Liver (tissue), 9 donors: ENCODE measurements around the gene RNF212. TPM values are rescaled to one million over a fixed set of nuclear protein-coding genes. Genes with fewer than 3 reads are reported as not detected.
A peak's percentile ranks its signal among the peaks of the same experiment; 100 is the strongest.

Source experiments
- DNase-seq: peaks from one replicate; pipeline ENCODE4 v3.0.0-alpha.2; 2017; ENCODE audit warnings: low spot score
- H3K27ac ChIP-seq, 2 donors: one replicate each; pipeline ENCODE4 v1.7.0; 2013; ENCODE audit warnings: inconsistent platforms in 2 of 2, low read length in 2 of 2, control low read depth in 1 of 2, low read depth in 1 of 2, mild to moderate bottlenecking in 1 of 2
- H3K27me3 ChIP-seq, 4 donors: one replicate each; pipeline versions ENCODE4 v1.6.1 to v1.7.0; 2013; ENCODE audit warnings: low read length in 3 of 4, inconsistent platforms in 1 of 4, mild to moderate bottlenecking in 1 of 4, moderate library complexity in 1 of 4; ENCODE audit not compliant: control insufficient read depth in 4 of 4, insufficient read depth in 4 of 4
- H3K36me3 ChIP-seq, 4 donors: one replicate each; pipeline versions ENCODE4 v1.6.1 to v1.7.0; 2013; ENCODE audit warnings: low read length in 3 of 4, mild to moderate bottlenecking in 3 of 4, low read depth in 1 of 4, moderate library complexity in 1 of 4; ENCODE audit not compliant: control insufficient read depth in 4 of 4, insufficient read depth in 3 of 4
- H3K4me1 ChIP-seq, 4 donors: one replicate each; pipeline versions ENCODE4 v1.6.1 to v1.7.0; 2013; ENCODE audit warnings: low read length in 3 of 4, mild to moderate bottlenecking in 3 of 4, moderate library complexity in 1 of 4; ENCODE audit not compliant: control insufficient read depth in 4 of 4, insufficient read depth in 4 of 4
- H3K4me3 ChIP-seq, 3 donors: one replicate each; pipeline versions ENCODE4 v1.6.1 to v1.7.0; 2013; ENCODE audit warnings: low read length in 3 of 3, control low read depth in 1 of 3, low read depth in 1 of 3, mild to moderate bottlenecking in 1 of 3
- H3K9ac ChIP-seq, 2 donors: one replicate each; pipeline ENCODE4 v1.7.0; 2013; ENCODE audit warnings: low read length in 2 of 2, mild to moderate bottlenecking in 2 of 2, moderate library complexity in 2 of 2, control low read depth in 1 of 2, low read depth in 1 of 2
- H3K9me3 ChIP-seq, 4 donors: one replicate each; pipeline versions ENCODE4 v1.6.1 to v1.7.0; 2013; ENCODE audit warnings: low read length in 3 of 4; ENCODE audit not compliant: control insufficient read depth in 4 of 4
- EGR1 ChIP-seq, 2 donors: IDR thresholded peaks; 2 replicates each; pipeline ENCODE4 v1.6.1; 2016 to 2018; ENCODE audit warnings: antibody characterized with exemption in 2 of 2, low read depth in 2 of 2
- FOXA1 ChIP-seq: IDR thresholded peaks from 2 replicates; pipeline ENCODE4 v1.6.1; 2016; ENCODE audit warnings: antibody characterized with exemption
- FOXA2 ChIP-seq: IDR thresholded peaks from 2 replicates; pipeline ENCODE4 v1.6.1; 2016; ENCODE audit warnings: antibody characterized with exemption
- GABPA ChIP-seq, 2 donors: IDR thresholded peaks in 1 of 2; conservative IDR thresholded peaks in 1 of 2; 2 replicates each; pipeline ENCODE4 v1.6.1; 2016; ENCODE audit warnings: antibody characterized with exemption in 2 of 2, mild to moderate bottlenecking in 1 of 2, moderate library complexity in 1 of 2
- HNF4A ChIP-seq, 2 donors: conservative IDR thresholded peaks; 2 replicates each; pipeline ENCODE4 v1.6.1; 2016; ENCODE audit warnings: antibody characterized with exemption in 2 of 2, mild to moderate bottlenecking in 2 of 2
- JUND ChIP-seq, 2 donors: IDR thresholded peaks; 2 replicates each; pipeline ENCODE4 v1.6.1; 2016; ENCODE audit warnings: antibody characterized with exemption in 2 of 2
- NR2F2 ChIP-seq: IDR thresholded peaks from 2 replicates; pipeline ENCODE4 v1.6.1; 2016; ENCODE audit warnings: antibody characterized with exemption
- RAD21 ChIP-seq, 2 donors: IDR thresholded peaks; 2 replicates each; pipeline ENCODE4 v1.6.1; 2016; ENCODE audit warnings: antibody characterized with exemption in 2 of 2, mild to moderate bottlenecking in 2 of 2
- RXRA ChIP-seq, 2 donors: IDR thresholded peaks; 2 replicates each; pipeline ENCODE4 v1.6.1; 2017 to 2018; ENCODE audit warnings: antibody characterized with exemption in 2 of 2, mild to moderate bottlenecking in 1 of 2
- TAF1 ChIP-seq: conservative IDR thresholded peaks from 2 replicates; pipeline ENCODE4 v1.6.1; 2016; ENCODE audit warnings: antibody characterized with exemption, mild to moderate bottlenecking
- YY1 ChIP-seq: IDR thresholded peaks from 2 replicates; pipeline ENCODE4 v1.6.1; 2016; ENCODE audit warnings: antibody characterized with exemption, mild to moderate bottlenecking
- WGBS: extraction: QIAGEN DNeasy Blood & Tissue Kit; methylation state at CpG from one replicate; pipeline ENCODE4 v1.1.7; 2013; 5-methylcytosine and 5-hydroxymethylcytosine counted together
- polyA plus RNA-seq, 2 donors: library from polyadenylated mRNA; stranded (reverse) in 1 of 2; unstranded in 1 of 2; fragments of 200-250 nt in 1 of 2; fragments of >200 nt in 1 of 2; fragmentation: Nextera tagmentation in 1 of 2; extraction: Ambion mirVana in 1 of 2; gene quantifications; one replicate each; pipeline versions ENCODE4 v1.2.1 to v1.2.3, GENCODE V29; 2013 to 2015
- total RNA-seq, 2 donors: library from RNA; depleted of rRNA; stranded (reverse); fragments of >200 nt; gene quantifications; one replicate each; pipeline ENCODE4 v1.2.3, GENCODE V29; 2014
- TF ChIP-seq, protein P1 (sequence below): IDR thresholded peaks from 2 replicates; pipeline ENCODE4 v1.6.1; 2016; ENCODE audit warnings: antibody characterized with exemption
- TF ChIP-seq, protein P2 (sequence below): IDR thresholded peaks from 2 replicates; pipeline ENCODE4 v1.6.1; 2016; ENCODE audit warnings: antibody characterized with exemption, mild to moderate bottlenecking
- TF ChIP-seq, protein P3 (sequence below): IDR thresholded peaks from 2 replicates; pipeline ENCODE4 v1.6.1; 2016; ENCODE audit warnings: antibody characterized with exemption
- TF ChIP-seq, protein P4 (sequence below): IDR thresholded peaks from 2 replicates; pipeline ENCODE4 v1.6.1; 2016; ENCODE audit warnings: antibody characterized with exemption
- TF ChIP-seq, protein P5 (sequence below): fragments of 150-350 bp; IDR thresholded peaks from 2 replicates; pipeline ENCODE4 v1.5.1; 2017; ENCODE audit warnings: improper control_type of control experiment, low read depth, low read length; ENCODE audit not compliant: missing input control
- donor health status: healthy.
- donor health status: healthy.
- donor health status: healthy.
- donor health status: healthy.
- donor health status: healthy.

The RNF212 gene, protein sequence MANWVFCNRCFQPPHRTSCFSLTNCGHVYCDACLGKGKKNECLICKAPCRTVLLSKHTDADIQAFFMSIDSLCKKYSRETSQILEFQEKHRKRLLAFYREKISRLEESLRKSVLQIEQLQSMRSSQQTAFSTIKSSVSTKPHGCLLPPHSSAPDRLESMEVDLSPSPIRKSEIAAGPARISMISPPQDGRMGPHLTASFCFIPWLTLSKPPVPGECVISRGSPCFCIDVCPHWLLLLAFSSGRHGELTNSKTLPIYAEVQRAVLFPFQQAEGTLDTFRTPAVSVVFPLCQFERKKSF
- total RNA-seq (under 1 TPM in 1 of 2 donors, not detected in 1; 0.47 TPM), polyA plus RNA-seq (under 1 TPM; 0.32 to 0.38 TPM)

DNA sequence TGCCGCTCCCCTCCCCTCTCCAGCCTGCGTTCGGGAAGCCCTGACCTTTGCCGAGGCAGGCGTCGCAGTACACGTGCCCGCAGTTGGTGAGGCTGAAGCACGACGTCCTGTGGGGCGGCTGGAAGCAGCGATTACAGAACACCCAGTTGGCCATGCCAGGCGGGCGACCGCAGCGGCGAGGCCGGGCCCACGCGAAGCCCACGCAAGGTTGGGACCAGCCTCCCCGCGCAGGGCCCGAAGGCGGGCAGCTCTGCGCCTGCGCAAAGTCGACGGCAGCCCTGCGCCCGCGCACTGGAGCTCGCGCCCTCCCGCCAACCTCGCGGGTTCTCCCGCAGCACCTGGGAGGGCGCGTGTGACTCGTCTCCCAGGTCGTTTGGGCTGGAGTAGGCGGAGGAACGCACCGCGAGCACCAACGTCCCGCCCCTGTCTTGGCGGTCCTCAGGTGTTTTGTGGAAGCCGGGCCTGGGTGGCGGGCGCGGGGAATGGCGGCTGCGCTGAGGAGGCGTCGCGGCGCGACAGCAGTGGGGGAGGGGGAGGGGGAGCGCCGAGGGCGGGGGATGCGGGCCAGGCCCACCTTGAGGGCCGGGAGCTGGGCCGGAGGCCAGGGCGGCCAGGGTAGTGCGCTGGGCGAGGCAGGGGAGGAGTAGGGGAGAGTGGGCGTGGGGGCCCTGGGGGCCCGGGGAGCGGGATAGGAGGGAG, at the start of gene RNF212:
Gene RNF212 (minus strand): TSS at position 254 of the 699 bp plus-strand sequence. CDS start 100 bp downstream, at position 154.
- H3K27me3 ChIP-seq, result no peaks in the 10 kb centered on the region

DNA sequence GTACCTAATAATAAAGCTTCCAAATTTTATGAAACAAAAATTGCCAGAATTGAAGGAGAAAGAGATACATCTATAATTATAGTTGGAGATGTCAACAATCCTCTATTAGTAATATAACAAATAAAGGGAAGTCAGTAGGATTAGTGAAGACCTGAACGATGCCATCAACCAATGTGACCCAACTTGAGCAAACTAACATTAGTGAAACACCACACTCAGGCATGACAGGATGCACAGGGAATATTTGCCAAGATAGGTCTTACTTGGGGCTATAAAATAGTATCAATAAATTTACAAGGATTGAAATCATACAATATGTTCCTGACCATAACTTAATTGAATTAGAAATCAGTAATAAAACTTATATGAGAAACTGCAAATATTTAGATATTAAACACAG, 47.0 kb upstream of the RNF212 start:
- TF ChIP-seq NR2F2 (no peak), GABPA (IDR thresholded peaks at IDR 0.05 in 1 of 2, conservative IDR thresholded peaks at IDR 0.05 in 1 of 2) (no peak), RAD21 (IDR thresholded peaks at IDR 0.05) (no peak), FOXA2 (no peak), EGR1 (IDR thresholded peaks at IDR 0.05; ENCODE audit: low read depth in 2 of 2) (no peak), TAF1 (no peak), RXRA (IDR thresholded peaks at IDR 0.05) (no peak), YY1 (no peak), FOXA1 (no peak)
- TF ChIP-seq, protein P1, sequence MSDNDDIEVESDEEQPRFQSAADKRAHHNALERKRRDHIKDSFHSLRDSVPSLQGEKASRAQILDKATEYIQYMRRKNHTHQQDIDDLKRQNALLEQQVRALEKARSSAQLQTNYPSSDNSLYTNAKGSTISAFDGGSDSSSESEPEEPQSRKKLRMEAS, result no peak
- TF ChIP-seq, protein P2, sequence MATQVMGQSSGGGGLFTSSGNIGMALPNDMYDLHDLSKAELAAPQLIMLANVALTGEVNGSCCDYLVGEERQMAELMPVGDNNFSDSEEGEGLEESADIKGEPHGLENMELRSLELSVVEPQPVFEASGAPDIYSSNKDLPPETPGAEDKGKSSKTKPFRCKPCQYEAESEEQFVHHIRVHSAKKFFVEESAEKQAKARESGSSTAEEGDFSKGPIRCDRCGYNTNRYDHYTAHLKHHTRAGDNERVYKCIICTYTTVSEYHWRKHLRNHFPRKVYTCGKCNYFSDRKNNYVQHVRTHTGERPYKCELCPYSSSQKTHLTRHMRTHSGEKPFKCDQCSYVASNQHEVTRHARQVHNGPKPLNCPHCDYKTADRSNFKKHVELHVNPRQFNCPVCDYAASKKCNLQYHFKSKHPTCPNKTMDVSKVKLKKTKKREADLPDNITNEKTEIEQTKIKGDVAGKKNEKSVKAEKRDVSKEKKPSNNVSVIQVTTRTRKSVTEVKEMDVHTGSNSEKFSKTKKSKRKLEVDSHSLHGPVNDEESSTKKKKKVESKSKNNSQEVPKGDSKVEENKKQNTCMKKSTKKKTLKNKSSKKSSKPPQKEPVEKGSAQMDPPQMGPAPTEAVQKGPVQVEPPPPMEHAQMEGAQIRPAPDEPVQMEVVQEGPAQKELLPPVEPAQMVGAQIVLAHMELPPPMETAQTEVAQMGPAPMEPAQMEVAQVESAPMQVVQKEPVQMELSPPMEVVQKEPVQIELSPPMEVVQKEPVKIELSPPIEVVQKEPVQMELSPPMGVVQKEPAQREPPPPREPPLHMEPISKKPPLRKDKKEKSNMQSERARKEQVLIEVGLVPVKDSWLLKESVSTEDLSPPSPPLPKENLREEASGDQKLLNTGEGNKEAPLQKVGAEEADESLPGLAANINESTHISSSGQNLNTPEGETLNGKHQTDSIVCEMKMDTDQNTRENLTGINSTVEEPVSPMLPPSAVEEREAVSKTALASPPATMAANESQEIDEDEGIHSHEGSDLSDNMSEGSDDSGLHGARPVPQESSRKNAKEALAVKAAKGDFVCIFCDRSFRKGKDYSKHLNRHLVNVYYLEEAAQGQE, result no peak
- TF ChIP-seq, protein P3, sequence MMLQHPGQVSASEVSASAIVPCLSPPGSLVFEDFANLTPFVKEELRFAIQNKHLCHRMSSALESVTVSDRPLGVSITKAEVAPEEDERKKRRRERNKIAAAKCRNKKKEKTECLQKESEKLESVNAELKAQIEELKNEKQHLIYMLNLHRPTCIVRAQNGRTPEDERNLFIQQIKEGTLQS, result no peak
- TF ChIP-seq, protein P4, sequence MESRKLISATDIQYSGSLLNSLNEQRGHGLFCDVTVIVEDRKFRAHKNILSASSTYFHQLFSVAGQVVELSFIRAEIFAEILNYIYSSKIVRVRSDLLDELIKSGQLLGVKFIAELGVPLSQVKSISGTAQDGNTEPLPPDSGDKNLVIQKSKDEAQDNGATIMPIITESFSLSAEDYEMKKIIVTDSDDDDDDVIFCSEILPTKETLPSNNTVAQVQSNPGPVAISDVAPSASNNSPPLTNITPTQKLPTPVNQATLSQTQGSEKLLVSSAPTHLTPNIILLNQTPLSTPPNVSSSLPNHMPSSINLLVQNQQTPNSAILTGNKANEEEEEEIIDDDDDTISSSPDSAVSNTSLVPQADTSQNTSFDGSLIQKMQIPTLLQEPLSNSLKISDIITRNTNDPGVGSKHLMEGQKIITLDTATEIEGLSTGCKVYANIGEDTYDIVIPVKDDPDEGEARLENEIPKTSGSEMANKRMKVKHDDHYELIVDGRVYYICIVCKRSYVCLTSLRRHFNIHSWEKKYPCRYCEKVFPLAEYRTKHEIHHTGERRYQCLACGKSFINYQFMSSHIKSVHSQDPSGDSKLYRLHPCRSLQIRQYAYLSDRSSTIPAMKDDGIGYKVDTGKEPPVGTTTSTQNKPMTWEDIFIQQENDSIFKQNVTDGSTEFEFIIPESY, result no peak
- DNase-seq, result no peak
- Histone ChIP-seq H3K9ac (no peak overlapping the region), H3K27ac (no peak overlapping the region), H3K4me1 (peaks cover 0 to 11% (median 5%) of the 10 kb centered on the region in 4 donors), H3K4me3 (no peak overlapping the region), H3K27me3 (no peaks in the 10 kb centered on the region), H3K9me3 (peaks cover 0 to 6% (median 4%) of the 10 kb centered on the region in 4 donors), H3K36me3 (no peaks in the 10 kb centered on the region)
- 64% methylated on average over 1 of the region's 1 CpG for WGBS

More for the DNA sequence above, at the start of gene RNF212:
- DNase-seq, result no peak
- WGBS, result 27% methylated on average over 71 of the region's 72 CpGs
- H3K4me1 ChIP-seq, result peaks cover 0 to 4% (median 0%) of the 10 kb centered on the region in 4 donors
- TF ChIP-seq HNF4A (conservative IDR thresholded peaks at IDR 0.05), result no peak
- no peak for TF ChIP-seq EGR1 (IDR thresholded peaks at IDR 0.05; ENCODE audit: low read depth in 2 of 2)
- TF ChIP-seq, protein P5, sequence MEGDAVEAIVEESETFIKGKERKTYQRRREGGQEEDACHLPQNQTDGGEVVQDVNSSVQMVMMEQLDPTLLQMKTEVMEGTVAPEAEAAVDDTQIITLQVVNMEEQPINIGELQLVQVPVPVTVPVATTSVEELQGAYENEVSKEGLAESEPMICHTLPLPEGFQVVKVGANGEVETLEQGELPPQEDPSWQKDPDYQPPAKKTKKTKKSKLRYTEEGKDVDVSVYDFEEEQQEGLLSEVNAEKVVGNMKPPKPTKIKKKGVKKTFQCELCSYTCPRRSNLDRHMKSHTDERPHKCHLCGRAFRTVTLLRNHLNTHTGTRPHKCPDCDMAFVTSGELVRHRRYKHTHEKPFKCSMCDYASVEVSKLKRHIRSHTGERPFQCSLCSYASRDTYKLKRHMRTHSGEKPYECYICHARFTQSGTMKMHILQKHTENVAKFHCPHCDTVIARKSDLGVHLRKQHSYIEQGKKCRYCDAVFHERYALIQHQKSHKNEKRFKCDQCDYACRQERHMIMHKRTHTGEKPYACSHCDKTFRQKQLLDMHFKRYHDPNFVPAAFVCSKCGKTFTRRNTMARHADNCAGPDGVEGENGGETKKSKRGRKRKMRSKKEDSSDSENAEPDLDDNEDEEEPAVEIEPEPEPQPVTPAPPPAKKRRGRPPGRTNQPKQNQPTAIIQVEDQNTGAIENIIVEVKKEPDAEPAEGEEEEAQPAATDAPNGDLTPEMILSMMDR, result no peak
- TF ChIP-seq, protein P1, result no peak
- no peak for TF ChIP-seq YY1
- no peak for TF ChIP-seq JUND (IDR thresholded peaks at IDR 0.05)
- peak within 1 kb of the TSS in 1 of 3 donors; percentile 21 for H3K4me3 ChIP-seq
- no peaks in the 10 kb centered on the region for H3K36me3 ChIP-seq
- H3K27ac ChIP-seq, result no peak within 1 kb of the TSS
- H3K9me3 ChIP-seq, result no peaks in the 10 kb centered on the region
- no peak within 1 kb of the TSS for H3K9ac ChIP-seq
